ENCODE measurements around the gene ASMTL.

DNA sequence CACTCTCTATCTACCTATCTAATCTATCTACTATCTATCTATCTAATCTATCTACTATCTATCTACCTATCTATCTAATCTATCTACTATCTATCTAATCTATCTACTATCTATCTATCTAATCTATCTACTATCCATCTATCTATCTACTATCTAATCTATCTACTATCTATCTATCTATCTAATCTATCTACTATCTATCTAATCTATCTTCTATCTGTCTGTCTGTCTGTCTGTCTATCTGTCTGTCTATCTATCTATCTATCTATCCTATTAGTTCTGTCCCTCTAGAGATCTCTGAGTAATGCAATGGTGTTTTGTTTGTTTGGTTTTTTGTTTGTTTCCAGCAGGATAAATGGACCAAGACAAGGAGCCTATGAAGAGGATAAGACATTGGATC, 9.4 kb upstream of the ASMTL start:
- TF ChIP-seq, protein P1, sequence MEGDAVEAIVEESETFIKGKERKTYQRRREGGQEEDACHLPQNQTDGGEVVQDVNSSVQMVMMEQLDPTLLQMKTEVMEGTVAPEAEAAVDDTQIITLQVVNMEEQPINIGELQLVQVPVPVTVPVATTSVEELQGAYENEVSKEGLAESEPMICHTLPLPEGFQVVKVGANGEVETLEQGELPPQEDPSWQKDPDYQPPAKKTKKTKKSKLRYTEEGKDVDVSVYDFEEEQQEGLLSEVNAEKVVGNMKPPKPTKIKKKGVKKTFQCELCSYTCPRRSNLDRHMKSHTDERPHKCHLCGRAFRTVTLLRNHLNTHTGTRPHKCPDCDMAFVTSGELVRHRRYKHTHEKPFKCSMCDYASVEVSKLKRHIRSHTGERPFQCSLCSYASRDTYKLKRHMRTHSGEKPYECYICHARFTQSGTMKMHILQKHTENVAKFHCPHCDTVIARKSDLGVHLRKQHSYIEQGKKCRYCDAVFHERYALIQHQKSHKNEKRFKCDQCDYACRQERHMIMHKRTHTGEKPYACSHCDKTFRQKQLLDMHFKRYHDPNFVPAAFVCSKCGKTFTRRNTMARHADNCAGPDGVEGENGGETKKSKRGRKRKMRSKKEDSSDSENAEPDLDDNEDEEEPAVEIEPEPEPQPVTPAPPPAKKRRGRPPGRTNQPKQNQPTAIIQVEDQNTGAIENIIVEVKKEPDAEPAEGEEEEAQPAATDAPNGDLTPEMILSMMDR (IDR thresholded peaks at IDR 0.05 in 8 of 11, conservative IDR thresholded peaks at IDR 0.05 in 3 of 11), result no peak
- TF ChIP-seq POLR2AphosphoS5 (IDR thresholded peaks at IDR 0.05), result no peak
